Measurements from ENCODE around the gene RAPGEF3. TPM values are rescaled to one million over a fixed set of nuclear protein-coding genes. Genes with fewer than 3 reads are reported as not detected.
A peak's percentile ranks its signal among the peaks of the same experiment; 100 is the strongest.

RAPGEF3 gene
- total RNA-seq, 1 donor from 2014 or later, result 0.58 TPM

DNA sequence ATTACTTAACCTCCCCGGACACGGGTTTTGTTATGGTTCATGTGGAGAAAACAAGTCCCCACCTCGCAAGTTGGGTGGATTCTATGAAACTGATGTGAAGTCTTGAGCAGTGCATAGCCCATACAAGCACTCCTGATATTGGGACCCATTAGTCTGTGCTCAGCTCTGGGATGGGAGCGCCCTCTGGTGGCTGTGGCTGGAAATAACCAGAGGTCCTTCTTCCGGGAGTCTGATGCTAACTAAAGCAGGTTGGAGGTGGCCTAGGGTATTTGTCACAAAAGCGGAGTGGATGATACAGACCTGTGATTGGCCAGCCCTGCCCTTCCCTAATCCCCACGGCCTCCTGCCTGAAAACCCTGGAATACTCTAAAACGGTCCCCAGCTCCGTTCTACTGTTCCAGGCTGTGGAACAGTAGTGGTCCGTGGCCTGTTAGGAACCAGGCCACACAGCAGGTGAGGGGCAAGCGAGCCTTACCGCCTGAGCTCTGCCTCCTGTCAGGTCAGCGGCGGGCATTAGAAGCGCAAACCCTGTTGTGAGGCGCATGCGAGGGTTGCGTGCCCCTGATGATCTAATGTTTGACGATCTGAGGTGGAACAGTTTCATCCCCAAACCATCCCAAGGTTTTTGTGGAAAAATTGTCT is 20.7 kb upstream of the RAPGEF3 start:
- peaks cover 16% of the 10 kb centered on the region for H3K27me3 Mint-ChIP-seq (ENCODE audit: insufficient read depth, low read depth)
- no peak overlapping the region for H3K9ac ChIP-seq
- no peaks in the 10 kb centered on the region for H3K36me3 ChIP-seq
- H3F3A ChIP-seq (ENCODE audit: low read depth), result peaks cover 6% of the 10 kb centered on the region
- H3K4me2 ChIP-seq, result peak overlapping the region; percentile 72
- peaks cover 15% of the 10 kb centered on the region for H3K4me1 ChIP-seq
- no peak overlapping the region for H3K27ac Mint-ChIP-seq
- peaks cover under 1% of the 10 kb centered on the region for H3K36me3 Mint-ChIP-seq
- no peaks in the 10 kb centered on the region for H3K79me2 ChIP-seq (ENCODE audit: low read depth)
- peaks cover 7% of the 10 kb centered on the region for H3K27me3 ChIP-seq
- H2AFZ ChIP-seq (replicated peaks), result peak overlapping the region; percentile 15
- TF ChIP-seq EZH2phosphoT487 (IDR thresholded peaks at IDR 0.05) (no peak), EZH2 (IDR thresholded peaks at IDR 0.05) (no peak)
- TF ChIP-seq, protein P1, sequence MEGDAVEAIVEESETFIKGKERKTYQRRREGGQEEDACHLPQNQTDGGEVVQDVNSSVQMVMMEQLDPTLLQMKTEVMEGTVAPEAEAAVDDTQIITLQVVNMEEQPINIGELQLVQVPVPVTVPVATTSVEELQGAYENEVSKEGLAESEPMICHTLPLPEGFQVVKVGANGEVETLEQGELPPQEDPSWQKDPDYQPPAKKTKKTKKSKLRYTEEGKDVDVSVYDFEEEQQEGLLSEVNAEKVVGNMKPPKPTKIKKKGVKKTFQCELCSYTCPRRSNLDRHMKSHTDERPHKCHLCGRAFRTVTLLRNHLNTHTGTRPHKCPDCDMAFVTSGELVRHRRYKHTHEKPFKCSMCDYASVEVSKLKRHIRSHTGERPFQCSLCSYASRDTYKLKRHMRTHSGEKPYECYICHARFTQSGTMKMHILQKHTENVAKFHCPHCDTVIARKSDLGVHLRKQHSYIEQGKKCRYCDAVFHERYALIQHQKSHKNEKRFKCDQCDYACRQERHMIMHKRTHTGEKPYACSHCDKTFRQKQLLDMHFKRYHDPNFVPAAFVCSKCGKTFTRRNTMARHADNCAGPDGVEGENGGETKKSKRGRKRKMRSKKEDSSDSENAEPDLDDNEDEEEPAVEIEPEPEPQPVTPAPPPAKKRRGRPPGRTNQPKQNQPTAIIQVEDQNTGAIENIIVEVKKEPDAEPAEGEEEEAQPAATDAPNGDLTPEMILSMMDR (IDR thresholded peaks at IDR 0.05), result peak; percentile 97
- H3K4me3 Mint-ChIP-seq, result no peak overlapping the region
- peak; percentile 90 for DNase-seq (ENCODE audit: low spot score)
- no peak overlapping the region for H3K27ac ChIP-seq
- H3K4me1 Mint-ChIP-seq, result peaks cover 25% of the 10 kb centered on the region
- H4K20me1 ChIP-seq (ENCODE audit: low read depth), result peaks cover 13% of the 10 kb centered on the region
- H3K9me3 Mint-ChIP-seq, result no peaks in the 10 kb centered on the region
- H3K9me3 ChIP-seq (ENCODE audit: low read depth), result no peaks in the 10 kb centered on the region
- H3K4me3 ChIP-seq, result peak overlapping the region; percentile 24

DNA sequence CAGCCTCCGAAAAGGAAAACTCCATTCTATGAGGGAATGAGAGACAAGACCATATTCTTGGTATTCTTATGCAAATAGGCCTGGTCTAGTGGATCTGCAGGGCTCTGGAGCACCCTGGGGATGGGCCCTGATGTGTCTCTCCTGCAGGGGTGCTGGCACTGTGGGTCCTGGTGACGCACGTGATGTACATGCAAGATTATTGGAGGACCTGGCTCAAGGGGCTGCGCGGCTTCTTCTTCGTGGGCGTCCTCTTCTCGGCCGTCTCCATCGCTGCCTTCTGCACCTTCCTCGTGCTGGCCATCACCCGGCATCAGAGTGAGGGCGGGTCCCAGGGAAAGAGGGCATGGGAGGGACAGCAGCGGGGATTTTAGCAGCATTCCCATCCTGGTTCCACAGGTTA is 20.2 kb upstream of the RAPGEF3 start:
- peaks cover 30% of the 10 kb centered on the region for H3K4me1 Mint-ChIP-seq
- Histone ChIP-seq H3F3A (ENCODE audit: low read depth) (peaks cover 6% of the 10 kb centered on the region), H3K4me1 (peaks cover 15% of the 10 kb centered on the region), H3K9ac (no peak overlapping the region), H2AFZ (replicated peaks) (no peak overlapping the region), H3K79me2 (ENCODE audit: low read depth) (no peaks in the 10 kb centered on the region), H3K36me3 (no peaks in the 10 kb centered on the region), H3K9me3 (ENCODE audit: low read depth) (no peaks in the 10 kb centered on the region), H3K27ac (no peak overlapping the region), H3K27me3 (peaks cover 13% of the 10 kb centered on the region), H3K4me3 (no peak overlapping the region), H3K4me2 (peak overlapping the region; percentile 72), H4K20me1 (ENCODE audit: low read depth) (peaks cover 13% of the 10 kb centered on the region)
- H3K36me3 Mint-ChIP-seq, result no peaks in the 10 kb centered on the region
- H3K9me3 Mint-ChIP-seq, result no peaks in the 10 kb centered on the region
- TF ChIP-seq EZH2 (IDR thresholded peaks at IDR 0.05), result no peak
- H3K27me3 Mint-ChIP-seq (ENCODE audit: insufficient read depth, low read depth), result peaks cover 18% of the 10 kb centered on the region
- H3K4me3 Mint-ChIP-seq, result no peak overlapping the region
- no peak overlapping the region for H3K27ac Mint-ChIP-seq
- DNase-seq (ENCODE audit: low spot score), result no peak

DNA sequence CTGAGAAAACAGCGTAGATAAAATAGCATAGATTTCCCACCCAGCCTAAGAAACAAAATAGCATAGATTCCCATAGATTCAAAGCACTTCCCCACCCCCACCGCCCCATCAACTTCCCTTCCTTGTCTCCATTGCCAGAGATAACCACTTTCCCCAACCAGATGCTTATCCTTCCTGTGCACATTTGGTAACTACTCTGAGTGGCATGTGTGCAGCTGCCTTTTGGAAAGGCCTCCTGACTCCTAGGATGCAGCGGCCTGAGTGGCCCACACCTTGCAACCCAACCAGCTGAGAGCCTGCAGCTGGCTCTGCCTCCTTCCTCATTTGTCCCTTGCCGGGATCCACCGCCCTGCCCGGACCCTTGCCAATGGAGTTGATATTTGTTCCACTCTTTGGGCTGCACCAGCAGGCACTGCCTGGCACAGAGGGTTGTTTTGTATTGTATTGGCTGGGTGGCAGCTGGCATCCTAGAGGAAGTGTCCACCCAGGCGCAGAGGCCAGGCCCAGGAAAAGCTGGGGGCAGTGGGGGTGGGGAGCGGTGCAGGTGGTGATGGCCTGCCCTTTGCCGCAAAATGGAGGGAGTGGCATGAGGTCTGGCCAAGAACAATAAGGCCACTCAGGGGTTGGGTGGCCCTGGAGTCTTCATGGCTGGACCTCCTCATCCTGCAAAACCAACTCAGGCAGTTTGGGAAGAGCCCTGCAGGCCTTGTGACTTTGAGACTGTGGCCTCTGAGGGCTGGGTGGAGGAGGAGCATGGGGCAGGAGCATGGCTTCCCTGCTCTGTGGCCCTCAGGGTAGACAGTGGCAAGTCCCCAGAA is 19.3 kb upstream of the RAPGEF3 start:
- peaks cover 15% of the 10 kb centered on the region for H3K4me1 ChIP-seq

More for the DNA sequence above, 19.3 kb upstream of the RAPGEF3 start:
- H3K27me3 Mint-ChIP-seq (ENCODE audit: insufficient read depth, low read depth), result peaks cover 17% of the 10 kb centered on the region
- H3K4me1 Mint-ChIP-seq, result peaks cover 30% of the 10 kb centered on the region
- no peak overlapping the region for H3K27ac Mint-ChIP-seq
- H3K9me3 ChIP-seq (ENCODE audit: low read depth), result no peaks in the 10 kb centered on the region
- no peaks in the 10 kb centered on the region for H3K36me3 Mint-ChIP-seq
- TF ChIP-seq EZH2 (IDR thresholded peaks at IDR 0.05), result no peak
- TF ChIP-seq, protein P1 (IDR thresholded peaks at IDR 0.05), result no peak
- TF ChIP-seq EZH2phosphoT487 (IDR thresholded peaks at IDR 0.05), result no peak
- no peak overlapping the region for H3K4me3 ChIP-seq
- no peaks in the 10 kb centered on the region for H3K79me2 ChIP-seq (ENCODE audit: low read depth)
- no peak for DNase-seq (ENCODE audit: low spot score)
- H3K27me3 ChIP-seq, result peaks cover 18% of the 10 kb centered on the region
- H3K36me3 ChIP-seq, result no peaks in the 10 kb centered on the region
- H3K4me2 ChIP-seq, result no peak overlapping the region
- H3F3A ChIP-seq (ENCODE audit: low read depth), result peaks cover 6% of the 10 kb centered on the region
- no peak overlapping the region for H3K27ac ChIP-seq
- no peaks in the 10 kb centered on the region for H3K9me3 Mint-ChIP-seq
- peak overlapping the region; percentile 68 for H3K4me3 Mint-ChIP-seq
- H2AFZ ChIP-seq (replicated peaks), result no peak overlapping the region
- peaks cover 13% of the 10 kb centered on the region for H4K20me1 ChIP-seq (ENCODE audit: low read depth)
- H3K9ac ChIP-seq, result no peak overlapping the region
